Measurements from ENCODE around the gene AGFG2. TPM values are rescaled to one million over a fixed set of nuclear protein-coding genes. Genes with fewer than 3 reads are reported as not detected.

Gene AGFG2
- total and polyA plus RNA-seq, 2 of the 13 experiments (the other 11 are each of a cell fraction or from before 2014, with no cell fraction given) = 125 to 132 TPM

- ChIA-PET POLR2A (interaction anchor here (0.7 kb wide), 1 partner anchor 48 kb away, joined by 3 read pairs; no protein-coding TSS in a partner anchor), CTCF (ENCODE audit: low intra/inter-chr PET ratio, low total read pairs) (no interaction called here)
- in situ Hi-C loops (cut with HindIII; ENCODE audit: extremely low pct_ligation_motif_present, low pct_unique_long_range_greater_than_20kb) (no loop called here), intact Hi-C loops (cut with micrococcal nuclease; ENCODE audit: unreplicated experiment) (no loop called here)
- H3K9ac ChIP-seq (ENCODE audit: insufficient read depth, low read depth, low read length) = no peak overlapping the region
- no peak overlapping the region for H3K4me2 ChIP-seq (ENCODE audit: low read depth, low read length)
- BruUV-seq (replicated peaks) = no TSS peak
- WGBS (ENCODE audit: low lambda C conversion rate) = 92% methylated on average over 9 of the region's 9 CpGs
- H3K4me3 ChIP-seq (replicated peaks in 1 of 3; ENCODE audit: insufficient read depth in 1 of 3, low read depth in 2 of 3, low read length in 3 of 3) = no peak overlapping the region
- no peaks in the 10 kb centered on the region for H3K27me3 ChIP-seq (ENCODE audit: control insufficient read depth in 1 of 2, insufficient read depth in 2 of 2, low read length in 2 of 2)
- DNase-seq (ENCODE audit: low spot score) = no peak
- FAIRE-seq = no peak
- H3K4me1 ChIP-seq (ENCODE audit: insufficient read depth, low read length) = peaks cover 36% of the 10 kb centered on the region
- H3K27ac ChIP-seq (ENCODE audit: extremely low read length, insufficient read depth, low read length) = no peak overlapping the region
- no peaks in the 10 kb centered on the region for H3K79me2 ChIP-seq (ENCODE audit: insufficient read depth, low read length)
- ATAC-seq = no peak
- no peaks in the 10 kb centered on the region for H3K36me3 ChIP-seq (replicated peaks in 1 of 2; ENCODE audit: control insufficient read depth in 1 of 2, insufficient read depth in 2 of 2, low read length in 2 of 2)
- H4K20me1 ChIP-seq (ENCODE audit: insufficient read depth, low read length) = no peaks in the 10 kb centered on the region
- no peaks in the 10 kb centered on the region for H3K9me3 ChIP-seq (ENCODE audit: low read length)
- TF ChIP-seq SSRP1 (CRISPR knock-in tag; IDR thresholded peaks at IDR 0.05) (no peak), ZNF768 (CRISPR knock-in tag; IDR thresholded peaks at IDR 0.05) (peak; percentile 85; the same call in 1 of the 2 replicates)
- no peak overlapping the region for H2AFZ ChIP-seq (ENCODE audit: low read length)
Measured at GRCh38 chr7:100504887-100505611, 34.0 kb upstream of the AGFG2 start.

- in situ Hi-C loops (cut with HindIII; ENCODE audit: extremely low pct_ligation_motif_present, low pct_unique_long_range_greater_than_20kb) = no loop called here
- WGBS (ENCODE audit: low lambda C conversion rate) = 20% methylated on average over 5 of the region's 8 CpGs
- intact Hi-C loops (cut with micrococcal nuclease; ENCODE audit: unreplicated experiment) = no loop called here
- ChIA-PET POLR2A (no interaction called here), CTCF (ENCODE audit: low intra/inter-chr PET ratio, low total read pairs) (no interaction called here)
- ATAC-seq (peak; percentile 46), DNase-seq (ENCODE audit: low spot score) (peak; percentile 50), FAIRE-seq (no peak)
- Histone ChIP-seq H3K27me3 (ENCODE audit: control insufficient read depth in 1 of 2, insufficient read depth in 2 of 2, low read length in 2 of 2) (no peaks in the 10 kb centered on the region), H3K4me1 (ENCODE audit: insufficient read depth, low read length) (peaks cover 47% of the 10 kb centered on the region), H2AFZ (ENCODE audit: low read length) (no peak overlapping the region), H3K79me2 (ENCODE audit: insufficient read depth, low read length) (no peaks in the 10 kb centered on the region), H3K4me3 (replicated peaks in 1 of 3; ENCODE audit: insufficient read depth in 1 of 3, low read depth in 2 of 3, low read length in 3 of 3) (no peak overlapping the region), H4K20me1 (ENCODE audit: insufficient read depth, low read length) (no peaks in the 10 kb centered on the region), H3K9ac (ENCODE audit: insufficient read depth, low read depth, low read length) (no peak overlapping the region), H3K36me3 (replicated peaks in 1 of 2; ENCODE audit: control insufficient read depth in 1 of 2, insufficient read depth in 2 of 2, low read length in 2 of 2) (no peaks in the 10 kb centered on the region), H3K27ac (ENCODE audit: extremely low read length, insufficient read depth, low read length) (no peak overlapping the region), H3K9me3 (ENCODE audit: low read length) (no peaks in the 10 kb centered on the region), H3K4me2 (ENCODE audit: low read depth, low read length) (no peak overlapping the region)
- no TSS peak for BruUV-seq (replicated peaks)
- TF ChIP-seq SALL2 (CRISPR knock-in tag; IDR thresholded peaks at IDR 0.05) = no peak
- TF ChIP-seq MBD4 (IDR thresholded peaks at IDR 0.05; ENCODE audit: borderline replicate concordance, low read length) = no peak
- TF ChIP-seq NFKBIZ (CRISPR knock-in tag; IDR thresholded peaks at IDR 0.05) = no peak
- TF ChIP-seq SNAPC2 (CRISPR knock-in tag; IDR thresholded peaks at IDR 0.05) = no peak
- TF ChIP-seq FOSL2 (CRISPR knock-in tag; IDR thresholded peaks at IDR 0.05) = no peak
- TF ChIP-seq ELF4 (CRISPR knock-in tag; IDR thresholded peaks at IDR 0.05; ENCODE audit: borderline replicate concordance) = no peak
- TF ChIP-seq RFX5 (IDR thresholded peaks at IDR 0.05; ENCODE audit: low read depth, low read length) = peak; percentile 32; the same call in 1 of the 2 replicates
- no peak for TF ChIP-seq ZNF274 (CRISPR knock-in tag; IDR thresholded peaks at IDR 0.05)
- TF ChIP-seq NRL (CRISPR knock-in tag; IDR thresholded peaks at IDR 0.05; ENCODE audit: borderline replicate concordance) = no peak
- TF ChIP-seq RFX1 (IDR thresholded peaks at IDR 0.05) = peak; percentile 84
- no peak for TF ChIP-seq LRRFIP1 (CRISPR knock-in tag; conservative IDR thresholded peaks at IDR 0.05)
- TF ChIP-seq HNF4G (IDR thresholded peaks at IDR 0.05; ENCODE audit: borderline replicate concordance, low read depth, low read length) = no peak
- TF ChIP-seq HNF4G (CRISPR knock-in tag; IDR thresholded peaks at IDR 0.05; ENCODE audit: borderline replicate concordance, low read depth) = no peak
- TF ChIP-seq ZNF558 (CRISPR knock-in tag; IDR thresholded peaks at IDR 0.05; ENCODE audit: borderline replicate concordance) = no peak
- TF ChIP-seq MATR3 (CRISPR knock-in tag; IDR thresholded peaks at IDR 0.05) = no peak
Measured at GRCh38 chr7:100506356-100506923, 32.6 kb upstream of the AGFG2 start.
